ENCODE measurements around the gene PRMT1. TPM values are rescaled to one million over a fixed set of nuclear protein-coding genes. Genes with fewer than 3 reads are reported as not detected.
A peak's percentile ranks its signal among the peaks of the same experiment; 100 is the strongest.

Gene PRMT1
- polyA plus RNA-seq, 2 of the 4 experiments (the other 2 are of a cell fraction): 504 to 516 TPM

GRCh38 chr19:49692147-49692506 lies 15.1 kb downstream of the PRMT1 start:
- FAIRE-seq (no peak), ATAC-seq (peak; percentile 6 to 7; a peak in 3 of 6 replicates), DNase-seq (ENCODE audit: low read depth in 1 of 2, low spot score in 1 of 2) (no peak)
- WGBS (ENCODE audit: missing lambda C conversion rate): 90% methylated on average over 16 of the region's 16 CpGs
- H3K4me3 ChIP-seq: no peak overlapping the region
- ChIA-PET POLR2A (interaction anchor here (0.6 kb wide), 1 partner anchor 167 kb away, joined by 7 read pairs; no protein-coding TSS in a partner anchor), CTCF (interaction anchor here (0.6 to 3.6 kb wide), 6 partner anchors 8 to 699 kb away, joined by 3 to 22 read pairs (median 6); partner anchors contain the start of gene GYS1)
- TF ChIP-seq CBX8 (IDR thresholded peaks at IDR 0.05) (no peak), NFE2L2 (conservative IDR thresholded peaks at IDR 0.05; ENCODE audit: low read length) (no peak), SREBF2 (IDR thresholded peaks at IDR 0.05) (no peak), RARB (CRISPR knock-in tag; IDR thresholded peaks at IDR 0.05) (no peak), HOXB13 (CRISPR knock-in tag; IDR thresholded peaks at IDR 0.05; ENCODE audit: low read depth) (no peak), CEBPB (IDR thresholded peaks at IDR 0.05) (no peak), REST (IDR thresholded peaks at IDR 0.05) (no peak), HEYL (CRISPR knock-in tag; IDR thresholded peaks at IDR 0.05) (no peak), HOXB5 (CRISPR knock-in tag; IDR thresholded peaks at IDR 0.05) (no peak)
- H3K4me2 ChIP-seq: no peak overlapping the region
- no peak overlapping the region for H3K27ac ChIP-seq
- 0 out of 3 replicates have a peak, but pooled peaks cover 3% of the 10 kb centered on the region for H3K4me1 ChIP-seq
- no peaks in the 10 kb centered on the region for H3K9me3 ChIP-seq

GRCh38 chr19:49696115-49696514 lies 19.0 kb downstream of the PRMT1 start:
- 84% methylated on average over 6 of the region's 6 CpGs for WGBS (ENCODE audit: missing lambda C conversion rate)
- DNase-seq (ENCODE audit: low read depth in 1 of 2, low spot score in 1 of 2) (no peak), ATAC-seq (no peak), FAIRE-seq (no peak)
- Histone ChIP-seq H3K9me3 (no peaks in the 10 kb centered on the region), H3K4me1 (peaks cover 2% of the 10 kb centered on the region; the same call in 1 of the 3 replicates), H3K27ac (no peak overlapping the region), H3K4me2 (no peak overlapping the region), H3K4me3 (no peak overlapping the region)
- TF ChIP-seq BHLHE40 (IDR thresholded peaks at IDR 0.05; ENCODE audit: low read depth, low read length) (no peak), EHMT2 (IDR thresholded peaks at IDR 0.05; ENCODE audit: low read depth) (no peak), EP300 (IDR thresholded peaks at IDR 0.05) (no peak), HMGXB4 (CRISPR knock-in tag; IDR thresholded peaks at IDR 0.05; ENCODE audit: borderline replicate concordance) (no peak), ZSCAN20 (CRISPR knock-in tag; IDR thresholded peaks at IDR 0.05) (no peak), HDAC2 (IDR thresholded peaks at IDR 0.05) (no peak), NFE2L2 (conservative IDR thresholded peaks at IDR 0.05; ENCODE audit: low read length) (no peak), KDM5A (IDR thresholded peaks at IDR 0.05) (no peak), RAD21 (conservative IDR thresholded peaks at IDR 0.05 in 1 of 2, IDR thresholded peaks at IDR 0.05 in 1 of 2) (no peak), KDM1A (IDR thresholded peaks at IDR 0.05; ENCODE audit: low read depth) (no peak)
- ChIA-PET POLR2A (interaction anchor here (0.6 kb wide), 2 partner anchors 69 to 332 kb away, joined by 4 to 5 read pairs; no protein-coding TSS in a partner anchor), CTCF (interaction anchor here (0.6 to 4.9 kb wide), 9 partner anchors 10 to 146 kb away, joined by 3 to 42 read pairs (median 4); partner anchors contain the start of gene PRMT1)

GRCh38 chr19:49696865-49697264 lies 19.8 kb downstream of the PRMT1 start:
- CTCF ChIA-PET: interaction anchor here (0.6 to 4.9 kb wide), 5 partner anchors 11 to 439 kb away, joined by 3 to 42 read pairs (median 4); partner anchors contain the start of gene PRMT1
- POLR2A ChIA-PET: interaction anchor here (0.6 kb wide), 1 partner anchor 331 kb away, joined by 5 read pairs; no protein-coding TSS in a partner anchor
- Histone ChIP-seq H3K4me1 (peaks cover 6% of the 10 kb centered on the region; the same call in 1 of the 3 replicates), H3K4me3 (no peak overlapping the region), H3K4me2 (no peak overlapping the region), H3K27ac (no peak overlapping the region), H3K9me3 (no peaks in the 10 kb centered on the region)
- WGBS (ENCODE audit: missing lambda C conversion rate): 74% methylated on average over 7 of the region's 7 CpGs
- no peak for ATAC-seq
- no peak for FAIRE-seq
- TF ChIP-seq TFCP2L1 (CRISPR knock-in tag; IDR thresholded peaks at IDR 0.05) (no peak), ZFP36 (IDR thresholded peaks at IDR 0.05; ENCODE audit: borderline replicate concordance, partially characterized antibody) (peak; percentile 82)
- DNase-seq (ENCODE audit: low read depth in 1 of 2, low spot score in 1 of 2): no peak

All from A549 (cell line).